Stimulated activated CD8-positive, alpha-beta memory T cell treated with anti-CD3 and anti-CD28 coated beads, Interleukin-2, amount 100 ng/mL, for 1 hour (primary cell): ENCODE data around the gene PTGFR.

Source experiments
- DNase-seq, 2 donors: peaks; one replicate each; pipeline ENCODE4 v3.0.0-alpha.2; 2020; ENCODE audit warnings: low read depth in 2 of 2

Gene PTGFR

GRCh38 chr1:78490861-78491450 lies at the start of gene PTGFR:
PTGFR (plus strand) TSS chr1:78490974; CDS start chr1:78492744, 1,770 bp downstream.
- no peak for DNase-seq

- DNase-seq = no peak
Observed at GRCh38 chr1:78441921-78442320, 48.9 kb upstream of the PTGFR start.

GRCh38 chr1:78447086-78447485 lies 43.7 kb upstream of the PTGFR start:
- no peak for DNase-seq

- DNase-seq = no peak
Observed at GRCh38 chr1:78464449-78464891, 26.3 kb upstream of the PTGFR start.

- DNase-seq = no peak
Observed at GRCh38 chr1:78465143-78465542, 25.6 kb upstream of the PTGFR start.

- DNase-seq = no peak
Observed at GRCh38 chr1:78468521-78468920, 22.3 kb upstream of the PTGFR start.

- DNase-seq = no peak
Observed at GRCh38 chr1:78469576-78469975, 21.2 kb upstream of the PTGFR start.

DNA sequence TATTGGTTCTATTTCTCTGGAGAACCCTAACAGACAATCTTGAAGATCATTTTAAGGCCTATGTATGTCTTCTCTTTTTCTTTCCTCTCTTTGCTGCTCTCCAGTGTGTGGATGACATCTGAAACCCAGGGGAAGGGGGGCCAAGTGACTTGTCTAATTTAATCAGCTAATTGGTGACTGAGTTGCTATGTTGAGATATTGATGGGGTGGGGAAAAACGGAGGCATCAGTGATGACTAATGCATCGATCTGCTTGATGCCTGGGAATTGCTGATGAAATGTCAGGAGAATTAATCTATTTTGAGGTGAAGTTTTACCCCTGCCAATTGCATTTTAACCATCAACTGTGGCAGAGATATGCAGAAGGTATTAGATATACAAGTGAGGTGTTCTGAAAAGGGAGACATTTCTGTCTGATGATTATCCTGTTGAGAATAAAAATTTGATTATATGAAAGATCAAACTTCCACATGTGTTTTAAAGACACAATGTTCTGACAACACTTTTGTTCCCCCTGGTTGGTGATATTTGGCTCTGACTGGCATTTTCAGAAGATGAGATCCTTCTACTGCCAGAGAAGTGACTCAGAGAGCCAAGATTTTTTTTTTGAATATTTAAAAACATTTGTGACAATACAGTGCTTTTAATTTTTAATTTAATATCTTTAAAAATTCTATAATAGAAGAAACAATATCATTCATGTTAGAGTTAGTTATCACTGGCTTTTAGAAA lies 18.7 kb upstream of the PTGFR start:
- DNase-seq = no peak

DNA sequence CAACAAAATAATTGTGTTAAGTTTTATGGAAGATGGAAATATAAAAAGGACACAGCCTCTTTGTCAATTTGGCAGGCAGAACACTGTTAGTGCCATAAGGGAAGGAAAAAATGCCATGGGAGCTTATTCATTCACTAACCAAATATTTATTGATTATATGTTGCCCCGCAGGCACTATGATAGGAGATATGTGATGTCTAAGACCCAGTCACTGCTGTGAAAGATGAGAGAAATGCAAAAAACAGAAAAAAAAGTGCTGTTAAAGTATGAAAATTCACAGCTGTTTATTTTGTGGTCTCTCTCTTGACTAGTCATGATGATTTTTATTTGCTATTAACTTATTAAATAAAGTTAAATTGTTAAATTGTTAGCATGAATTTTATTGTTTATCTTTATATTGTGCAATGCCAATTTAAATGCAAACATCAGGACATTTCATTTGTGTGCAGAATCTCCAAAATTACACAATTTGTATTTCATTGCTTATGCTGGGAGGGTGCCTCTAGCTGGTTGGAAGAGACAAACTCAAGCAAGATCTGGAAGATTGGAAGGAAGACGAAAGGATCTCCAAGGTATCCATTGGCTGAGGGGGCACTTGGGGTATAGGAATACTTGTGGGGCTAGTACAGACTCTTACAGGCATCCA lies 17.8 kb upstream of the PTGFR start:
- DNase-seq = no peak

DNA sequence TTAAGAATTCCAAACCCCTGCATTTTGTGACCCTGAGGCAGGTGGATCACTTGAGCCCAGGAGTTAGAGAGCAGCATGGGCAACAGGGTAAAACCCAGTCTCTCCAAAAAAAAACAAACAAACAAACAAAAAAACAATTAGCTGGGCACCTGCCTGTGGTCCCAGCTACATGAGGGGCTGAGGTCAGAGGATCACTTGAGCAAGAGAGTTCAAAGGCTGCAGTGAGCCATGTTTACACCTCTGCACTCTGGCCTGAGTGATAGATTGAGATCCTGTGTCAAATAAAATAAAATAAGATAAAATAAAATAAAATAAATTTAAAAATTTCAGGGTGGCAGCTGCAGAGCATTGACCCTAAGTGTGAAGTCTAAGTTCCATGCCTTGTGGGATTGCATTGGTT lies 16.7 kb upstream of the PTGFR start:
- no peak for DNase-seq

GRCh38 chr1:78475888-78476610 lies 14.7 kb upstream of the PTGFR start:
- DNase-seq = no peak

- DNase-seq = no peak
Observed at GRCh38 chr1:78483903-78484302, 6.9 kb upstream of the PTGFR start.

DNA sequence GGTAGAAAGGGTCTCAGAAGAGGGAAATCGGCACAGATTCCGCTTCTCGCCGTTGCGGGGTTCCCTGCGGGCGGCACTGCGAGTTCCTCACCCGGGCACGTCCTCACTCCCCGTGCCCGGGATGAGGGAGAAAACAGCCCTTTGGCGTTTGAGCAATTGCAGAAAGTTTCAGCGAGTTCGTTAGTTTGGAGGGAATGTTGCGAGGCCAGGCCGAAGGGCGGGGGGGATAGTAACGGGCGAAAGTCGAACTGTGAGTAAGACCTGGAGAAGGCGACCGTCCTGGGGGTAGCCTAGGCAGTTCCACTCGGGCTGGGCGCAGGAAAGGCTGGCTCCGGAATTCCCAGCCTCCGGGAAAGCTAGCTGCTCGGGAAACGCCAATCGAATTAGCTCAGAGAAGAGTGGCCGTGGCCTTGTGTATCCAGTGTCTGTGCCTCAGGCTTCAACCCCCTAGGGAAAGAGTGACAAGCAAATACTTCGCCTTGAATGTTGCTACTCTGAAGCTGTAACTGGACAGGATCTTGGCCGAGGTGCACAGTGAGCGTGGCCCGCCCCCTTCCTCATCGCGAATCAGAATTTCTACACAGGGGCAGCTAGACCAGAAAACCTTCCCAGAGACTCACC lies 787 bp downstream of the PTGFR start:
- no peak for DNase-seq

- DNase-seq = no peak
Observed at GRCh38 chr1:78492386-78492950, 1.7 kb downstream of the PTGFR start.

DNA sequence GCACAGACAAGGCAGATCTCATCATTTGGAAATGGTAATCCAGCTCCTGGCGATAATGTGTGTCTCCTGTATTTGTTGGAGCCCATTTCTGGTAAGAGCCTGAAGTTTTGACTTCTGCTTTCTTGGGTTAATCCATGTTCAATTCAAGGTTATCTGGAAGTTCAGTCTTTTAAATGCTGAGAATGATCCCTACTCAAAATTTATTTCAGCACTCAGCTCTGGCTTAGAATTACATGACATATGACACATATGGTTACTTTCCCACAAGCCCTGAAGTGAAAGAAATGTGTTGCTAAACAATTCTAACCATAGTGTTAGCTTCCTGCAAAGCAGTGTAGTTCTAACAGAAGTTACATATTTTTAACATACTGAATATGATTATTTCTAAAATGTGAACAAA lies 2.7 kb downstream of the PTGFR start:
- DNase-seq = no peak

DNA sequence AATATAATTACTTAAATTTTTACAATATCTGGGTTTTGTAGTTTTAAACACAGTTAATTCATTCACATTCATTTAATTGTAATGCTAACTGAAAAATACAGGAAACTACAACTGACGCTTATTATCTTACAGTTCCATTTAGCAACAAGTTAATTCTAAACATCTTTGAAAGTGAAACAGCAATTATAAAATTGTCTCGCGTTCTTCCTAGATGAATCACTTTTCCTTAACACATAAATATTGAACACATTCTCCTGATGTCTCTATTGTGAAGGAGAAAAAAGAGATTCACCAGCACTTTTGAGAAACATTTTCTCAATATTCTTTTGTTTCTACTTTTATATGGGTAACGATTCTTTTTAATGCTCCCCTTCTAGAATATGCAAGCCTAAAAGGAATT lies 6.4 kb downstream of the PTGFR start:
- no peak for DNase-seq

GRCh38 chr1:78500529-78500928 lies 9.8 kb downstream of the PTGFR start:
- no peak for DNase-seq

GRCh38 chr1:78501203-78501602 lies 10.4 kb downstream of the PTGFR start:
- no peak for DNase-seq

- DNase-seq = no peak
Observed at GRCh38 chr1:78511334-78511733, 20.6 kb downstream of the PTGFR start.

- DNase-seq = no peak
Observed at GRCh38 chr1:78516716-78517115, 25.9 kb downstream of the PTGFR start.

GRCh38 chr1:78519446-78519845 lies 28.7 kb downstream of the PTGFR start:
- no peak for DNase-seq

GRCh38 chr1:78520216-78520615 lies 29.4 kb downstream of the PTGFR start:
- DNase-seq = no peak
